ENCODE data around the gene APOF. TPM values are rescaled to one million over a fixed set of nuclear protein-coding genes. Genes with fewer than 3 reads are reported as not detected.
"Not testable (repeated sequence)": the region's sequence is repeated elsewhere in the genome, so short reads cannot be mapped to it uniquely, and the experiment has no call there.

APOF gene
- total RNA-seq, 4 donors from 2014 or later = not detected

GRCh38 chr12:56338308-56339157, 24.1 kb downstream of the APOF start, which contains the start of gene IL23A:
TSS of gene IL23A (plus strand) at chr12:56338884. CDS start at chr12:56339045, 161 bp downstream.
- H3K4me3 ChIP-seq = no peak within 1 kb of the TSS
- H3K27me3 ChIP-seq = no peaks in the 10 kb centered on the region
- H3K27ac ChIP-seq = no peak within 1 kb of the TSS
- H3K4me1 ChIP-seq = no peaks in the 10 kb centered on the region
- 22 to 23% methylated on average over 6 to 7 of the region's 9 CpGs for WGBS, 2 donors (ENCODE audit: low coverage in 1 of 2)
- no peak for ATAC-seq
- no peaks in the 10 kb centered on the region for H3K9me3 ChIP-seq
- TF ChIP-seq POLR2AphosphoS5 (IDR thresholded peaks at IDR 0.05) (no peak), CTCF (IDR thresholded peaks at IDR 0.05) (no peak), EP300 (IDR thresholded peaks at IDR 0.05) (no peak), POLR2A (IDR thresholded peaks at IDR 0.05) (no peak)
- peaks cover 0 to 23% of the 10 kb centered on the region in 2 donors for H3K36me3 ChIP-seq

GRCh38 chr12:56337753-56338251, 24.9 kb downstream of the APOF start:
- Histone ChIP-seq H3K27me3 (no peaks in the 10 kb centered on the region), H3K4me1 (peaks cover 0 to 7% (median 3%) of the 10 kb centered on the region in 3 donors), H3K4me3 (no peak overlapping the region), H3K36me3 (peaks cover 0 to 15% of the 10 kb centered on the region in 2 donors), H3K27ac (no peak overlapping the region), H3K9me3 (no peaks in the 10 kb centered on the region)
- no peak for ATAC-seq
- 81 to 83% methylated on average over 4 to 6 of the region's 8 CpGs for WGBS, 2 donors (ENCODE audit: low coverage in 1 of 2)
- TF ChIP-seq POLR2AphosphoS5 (IDR thresholded peaks at IDR 0.05) = no peak
- no peak for TF ChIP-seq EP300 (IDR thresholded peaks at IDR 0.05)
- TF ChIP-seq CTCF (IDR thresholded peaks at IDR 0.05) = no peak
- no peak for TF ChIP-seq POLR2A (IDR thresholded peaks at IDR 0.05)

- TF ChIP-seq POLR2AphosphoS5 (IDR thresholded peaks at IDR 0.05) (no peak), POLR2A (IDR thresholded peaks at IDR 0.05) (no peak), CTCF (IDR thresholded peaks at IDR 0.05) (no peak), EP300 (IDR thresholded peaks at IDR 0.05) (no peak)
- no peaks in the 10 kb centered on the region for H3K9me3 ChIP-seq
- 75 to 87% methylated on average over 6 to 7 of the region's 9 CpGs for WGBS, 2 donors (ENCODE audit: low coverage in 1 of 2)
- no peak overlapping the region for H3K27ac ChIP-seq
- H3K4me1 ChIP-seq = peaks cover 0 to 14% (median 5%) of the 10 kb centered on the region in 3 donors
- no peaks in the 10 kb centered on the region for H3K27me3 ChIP-seq
- H3K36me3 ChIP-seq = peaks cover 0 to 5% of the 10 kb centered on the region in 2 donors
- H3K4me3 ChIP-seq = no peak overlapping the region
- no peak for ATAC-seq
These were observed 26.1 kb downstream of the APOF start for GRCh38 chr12:56336361-56337167.

- peaks cover 0 to 14% (median 5%) of the 10 kb centered on the region in 3 donors for H3K4me1 ChIP-seq
- not testable (repeated sequence) for H3K27ac ChIP-seq, ATAC-seq, H3K9me3 ChIP-seq, H3K36me3 ChIP-seq, H3K27me3 ChIP-seq, H3K4me3 ChIP-seq
- 93 to 95% methylated on average over 6 to 8 of the region's 8 CpGs for WGBS, 2 donors (ENCODE audit: low coverage in 1 of 2)
These were observed 27.1 kb downstream of the APOF start for GRCh38 chr12:56335527-56335926.

GRCh38 chr12:56334490-56334793, 28.2 kb downstream of the APOF start:
- no peaks in the 10 kb centered on the region for H3K9me3 ChIP-seq
- 0 to 12% methylated on average over 2 to 5 of the region's 6 CpGs for WGBS, 2 donors (ENCODE audit: low coverage in 1 of 2)
- no peaks in the 10 kb centered on the region for H3K36me3 ChIP-seq
- H3K27ac ChIP-seq = peak overlapping the region; percentile 92 to 97 (median 95)
- H3K27me3 ChIP-seq = no peaks in the 10 kb centered on the region
- peak overlapping the region; percentile 72 to 85 for H3K4me3 ChIP-seq
- no peak for ATAC-seq
- TF ChIP-seq POLR2AphosphoS5 (IDR thresholded peaks at IDR 0.05) (no peak), CTCF (IDR thresholded peaks at IDR 0.05) (no peak), POLR2A (IDR thresholded peaks at IDR 0.05) (no peak), EP300 (IDR thresholded peaks at IDR 0.05) (no peak)
- H3K4me1 ChIP-seq = peaks cover 0 to 14% (median 5%) of the 10 kb centered on the region in 3 donors

All from gastroesophageal sphincter (tissue), 4 donors.